Stimulated activated CD4-positive, alpha-beta T cell treated with anti-CD3 and anti-CD28 coated beads, Interleukin-4, amount 100 ng/mL, for 24 hours (primary cell): ENCODE measurements around the gene VEGFB.

Experiments used
- DNase-seq: peaks from one replicate; pipeline ENCODE4 v3.0.0-alpha.2; 2020

Gene VEGFB

DNA sequence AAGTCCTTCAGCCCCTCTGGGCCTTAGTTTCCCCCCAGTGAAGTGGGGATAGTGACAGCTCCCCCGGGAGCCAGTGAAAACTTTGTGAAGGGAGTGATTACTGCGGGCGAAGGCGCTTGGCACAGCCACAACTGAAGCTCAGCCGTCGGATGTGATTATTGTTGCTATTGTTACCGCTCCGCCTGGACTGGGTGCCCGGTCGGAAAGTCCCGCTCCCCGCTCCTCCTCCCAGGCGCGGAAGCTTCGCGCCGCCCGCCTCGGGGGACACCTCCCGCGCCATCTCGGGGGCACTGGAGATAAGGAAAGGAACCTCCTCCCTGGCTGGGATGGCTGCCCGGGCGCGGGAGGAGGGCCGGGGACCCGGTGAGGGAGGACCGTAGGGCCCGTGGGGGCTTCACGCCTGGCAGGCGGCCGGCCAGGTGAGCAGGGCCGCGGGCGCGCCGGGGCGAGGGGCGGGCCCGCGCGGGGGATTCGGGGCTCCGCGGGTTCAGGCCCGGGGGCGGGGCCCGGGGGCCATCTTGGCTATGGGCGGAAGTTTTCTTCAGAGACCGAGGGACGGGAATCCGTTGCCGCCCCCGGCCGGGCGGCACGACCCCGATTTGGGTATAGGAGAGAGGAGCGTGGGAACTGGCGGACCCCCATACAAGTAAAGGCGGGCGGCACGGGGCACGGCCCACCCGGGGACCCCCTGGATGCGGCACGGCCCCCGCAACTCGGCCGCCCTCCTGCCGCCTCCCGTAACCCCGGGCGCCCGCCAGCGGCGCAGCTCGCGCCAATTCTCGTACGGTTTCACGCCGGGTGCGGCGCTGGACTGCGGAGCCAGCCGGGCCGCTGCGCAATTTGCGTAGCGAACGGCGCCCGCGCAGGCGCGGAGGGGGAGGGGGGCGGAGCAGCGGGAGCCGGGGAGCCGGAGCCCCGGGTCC lies 50.8 kb downstream of the VEGFB start, which contains the start of gene GPR137:
Gene GPR137, plus strand, starts transcription at position 887 of the 923 bp plus-strand sequence. CDS start 677 bp downstream, outside the sequence.
- DNase-seq: peak; percentile 88

DNA sequence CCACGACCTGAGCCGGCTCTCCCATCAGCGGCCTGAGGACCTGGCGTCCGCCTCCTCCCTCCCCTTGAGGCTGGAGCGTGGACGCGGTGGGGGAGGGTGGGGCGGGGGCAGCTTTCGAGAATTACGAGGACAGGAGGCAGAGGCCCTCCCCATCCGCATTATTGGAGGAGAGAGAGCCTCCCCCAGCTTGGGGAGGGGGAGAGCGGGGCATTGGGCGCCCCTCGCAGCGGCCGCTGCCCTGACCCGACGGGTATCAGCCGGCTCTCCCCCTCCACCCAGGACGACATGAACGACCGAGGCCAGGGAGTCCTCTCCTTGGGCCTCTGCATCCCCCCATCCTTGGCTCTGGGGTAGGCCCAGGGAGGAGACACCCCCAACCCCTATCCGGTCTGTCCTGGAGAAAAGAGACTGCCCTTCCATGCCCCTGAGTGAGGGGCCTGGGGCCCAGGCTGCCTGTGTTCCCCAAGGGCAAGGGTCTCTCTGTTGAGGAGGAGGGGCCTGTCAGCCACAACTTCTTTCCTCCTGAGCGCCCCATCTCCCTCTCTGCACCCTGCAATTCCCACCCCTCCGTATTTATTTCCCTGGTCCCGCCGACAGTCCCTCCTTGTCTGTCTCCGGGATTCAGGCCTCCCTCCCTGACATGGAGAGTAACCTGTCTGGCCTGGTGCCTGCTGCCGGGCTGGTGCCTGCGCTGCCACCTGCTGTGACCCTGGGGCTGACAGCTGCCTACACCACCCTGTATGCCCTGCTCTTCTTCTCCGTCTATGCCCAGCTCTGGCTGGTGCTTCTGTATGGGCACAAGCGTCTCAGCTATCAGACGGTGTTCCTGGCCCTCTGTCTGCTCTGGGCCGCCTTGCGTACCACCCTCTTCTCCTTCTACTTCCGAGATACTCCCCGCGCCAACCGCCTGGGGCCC lies 51.8 kb downstream of the VEGFB start:
- no peak for DNase-seq

DNA sequence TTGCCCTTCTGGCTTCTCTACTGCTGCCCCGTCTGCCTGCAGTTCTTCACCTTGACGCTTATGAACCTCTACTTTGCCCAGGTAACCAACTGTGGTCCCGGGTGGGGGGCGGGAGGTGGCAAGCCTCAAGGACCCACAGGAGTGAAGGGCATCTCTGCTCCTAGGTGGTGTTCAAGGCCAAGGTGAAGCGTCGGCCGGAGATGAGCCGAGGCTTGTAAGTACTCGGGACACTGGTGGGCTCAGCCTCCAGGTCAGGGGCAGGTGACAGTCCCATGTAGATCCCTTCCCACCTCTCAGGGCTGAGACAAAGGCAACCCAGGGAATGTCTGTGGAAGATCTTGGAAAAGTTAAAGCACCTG lies 52.4 kb downstream of the VEGFB start:
- DNase-seq: no peak

DNA sequence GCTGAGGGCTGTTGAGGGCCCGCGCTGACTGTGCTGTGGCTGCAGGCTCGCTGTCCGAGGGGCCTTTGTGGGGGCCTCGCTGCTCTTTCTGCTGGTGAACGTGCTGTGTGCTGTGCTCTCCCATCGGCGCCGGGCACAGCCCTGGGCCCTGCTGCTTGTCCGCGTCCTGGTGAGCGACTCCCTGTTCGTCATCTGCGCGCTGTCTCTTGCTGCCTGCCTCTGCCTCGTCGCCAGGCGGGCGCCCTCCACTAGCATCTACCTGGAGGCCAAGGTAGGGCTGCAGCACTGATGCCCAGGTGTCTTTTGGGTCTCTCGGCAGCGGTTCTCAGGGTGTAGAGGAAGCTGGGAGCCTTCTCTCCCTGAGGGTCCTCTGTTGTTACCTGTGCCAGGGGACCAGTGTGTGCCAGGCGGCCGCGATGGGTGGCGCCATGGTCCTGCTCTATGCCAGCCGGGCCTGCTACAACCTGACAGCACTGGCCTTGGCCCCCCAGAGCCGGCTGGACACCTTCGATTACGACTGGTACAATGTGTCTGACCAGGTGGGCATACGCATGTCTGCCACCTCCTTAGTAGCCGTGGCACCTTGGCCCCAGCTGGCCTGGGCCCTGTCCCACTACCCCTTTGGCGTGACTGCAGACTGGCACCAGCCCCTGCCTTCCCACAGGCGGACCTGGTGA lies 53.4 kb downstream of the VEGFB start:
- DNase-seq: no peak

DNA sequence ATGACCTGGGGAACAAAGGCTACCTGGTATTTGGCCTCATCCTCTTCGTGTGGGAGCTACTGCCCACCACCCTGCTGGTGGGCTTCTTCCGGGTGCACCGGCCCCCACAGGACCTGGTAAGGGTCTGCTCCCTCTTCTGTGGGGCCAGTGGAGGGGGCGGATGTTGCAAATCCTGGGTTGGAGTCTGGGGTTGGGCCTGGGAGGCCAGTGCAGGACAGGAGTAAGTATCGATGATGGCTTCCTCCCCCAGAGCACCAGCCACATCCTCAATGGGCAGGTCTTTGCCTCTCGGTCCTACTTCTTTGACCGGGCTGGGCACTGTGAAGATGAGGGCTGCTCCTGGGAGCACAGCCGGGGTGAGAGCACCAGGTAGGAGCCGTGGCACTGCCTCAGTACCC lies 54.0 kb downstream of the VEGFB start:
- no peak for DNase-seq
